DMS 273 (cell line): ENCODE data around the gene SAMD10.
"Not testable (repeated sequence)": the region's sequence is repeated elsewhere in the genome, so short reads cannot be mapped to it uniquely, and the experiment has no call there.

ENCODE experiments used
- DNase-seq: peaks from one replicate; lab custom pipeline; 2025; ENCODE audit not compliant: unreplicated experiment; lab: John Stamatoyannopoulos, UW

SAMD10 gene

GRCh38 chr20:64003960-64004725 lies 24.7 kb upstream of the SAMD10 start:
- DNase-seq: no peak

GRCh38 chr20:64001607-64002011 lies 22.2 kb upstream of the SAMD10 start:
- DNase-seq: peak; percentile 97

GRCh38 chr20:64000906-64001305 lies 21.5 kb upstream of the SAMD10 start:
- peak; percentile 86 for DNase-seq

- DNase-seq: no peak
These were observed 3.5 kb upstream of the SAMD10 start for GRCh38 chr20:63982937-63983336.

- peak; percentile 99 for DNase-seq
These were observed 1.6 kb upstream of the SAMD10 start, which contains the start of gene PRPF6 for GRCh38 chr20:63980806-63981728. PRPF6 (plus strand) TSS chr20:63981132; CDS start chr20:63981246, 114 bp downstream.

- DNase-seq: no peak
These were observed 919 bp upstream of the SAMD10 start for GRCh38 chr20:63980317-63980805.

GRCh38 chr20:63979229-63979556 lies 249 bp downstream of the SAMD10 start:
- DNase-seq: no peak

GRCh38 chr20:63978319-63979228 lies 868 bp downstream of the SAMD10 start:
- peak; percentile 51 for DNase-seq

- no peak for DNase-seq
These were observed 1.6 kb downstream of the SAMD10 start for GRCh38 chr20:63977739-63978276.

GRCh38 chr20:63976980-63977738 lies 2.3 kb downstream of the SAMD10 start:
- DNase-seq: no peak

- DNase-seq: not testable (repeated sequence)
These were observed 2.9 kb downstream of the SAMD10 start for GRCh38 chr20:63976511-63976910.

GRCh38 chr20:63974402-63975200 lies 4.8 kb downstream of the SAMD10 start:
- DNase-seq: peak; percentile 61

- peak; percentile 91 for DNase-seq
These were observed 5.6 kb downstream of the SAMD10 start for GRCh38 chr20:63973636-63974401.

- no peak for DNase-seq
These were observed 6.3 kb downstream of the SAMD10 start for GRCh38 chr20:63973160-63973479.

GRCh38 chr20:63972312-63973159 lies 6.9 kb downstream of the SAMD10 start:
- DNase-seq: no peak

GRCh38 chr20:63971960-63972311 lies 7.5 kb downstream of the SAMD10 start:
- not testable (repeated sequence) for DNase-seq

GRCh38 chr20:63970714-63971431 lies 8.6 kb downstream of the SAMD10 start:
- DNase-seq: no peak
